Central memory CD8-positive, alpha-beta T cell (primary cell): ENCODE results near the gene TEAD4.

Experiments
- ATAC-seq: fragments of 150-1000 bp; cut with Tn5 transposase; replicated peaks from 2 replicates; pipeline ENCODE4 v1.10.0; 2022; ENCODE audit warnings: mild to moderate bottlenecking, moderate FRiP score, moderate number of reproducible peaks; ENCODE audit not compliant: poor library complexity, severe bottlenecking; ENCODE audit errors: extremely low read depth
- DNase-seq, 2 donors: peaks; one replicate each; pipeline ENCODE4 v3.0.0; 2021; ENCODE audit warnings: low spot score in 2 of 2
- H3K27ac Mint-ChIP-seq: one replicate; pipeline ENCODE4 v1.8.0; 2022; ENCODE audit warnings: low read depth, mild to moderate bottlenecking, moderate library complexity, mixed read lengths
- H3K27me3 Mint-ChIP-seq: one replicate; pipeline ENCODE4 v1.8.0; 2022; ENCODE audit warnings: mixed read lengths
- H3K36me3 Mint-ChIP-seq: one replicate; pipeline ENCODE4 v1.8.0; 2022; ENCODE audit warnings: mild to moderate bottlenecking, moderate library complexity, mixed read lengths; ENCODE audit not compliant: insufficient read depth
- H3K4me1 Mint-ChIP-seq: one replicate; pipeline ENCODE4 v1.8.0; 2022; ENCODE audit warnings: mixed read lengths
- H3K4me3 Mint-ChIP-seq: one replicate; pipeline ENCODE4 v1.8.0; 2022; ENCODE audit warnings: mild to moderate bottlenecking, moderate library complexity, mixed read lengths
- H3K9me3 Mint-ChIP-seq: one replicate; pipeline ENCODE4 v1.8.0; 2022; ENCODE audit warnings: mixed read lengths

TEAD4 gene

GRCh38 chr12:3041558-3042164, 82.5 kb downstream of the TEAD4 start:
- H3K4me1 Mint-ChIP-seq: no peaks in the 10 kb centered on the region

GRCh38 chr12:3042394-3042793, 83.2 kb downstream of the TEAD4 start:
- Mint-ChIP-seq H3K4me3 (no peak overlapping the region), H3K36me3 (peaks cover 3% of the 10 kb centered on the region), H3K9me3 (no peaks in the 10 kb centered on the region), H3K4me1 (no peaks in the 10 kb centered on the region), H3K27me3 (peaks cover 56% of the 10 kb centered on the region), H3K27ac (no peak overlapping the region)
- ATAC-seq (no peak), DNase-seq (no peak)

More at GRCh38 chr12:3041558-3042164, 82.5 kb downstream of the TEAD4 start:
- DNase-seq (peak in 1 of 2 donors; percentile 17), ATAC-seq (peak; percentile 67)
- Mint-ChIP-seq H3K36me3 (peaks cover 3% of the 10 kb centered on the region), H3K4me3 (no peak overlapping the region), H3K27me3 (peaks cover 56% of the 10 kb centered on the region), H3K9me3 (no peaks in the 10 kb centered on the region), H3K27ac (no peak overlapping the region)

- Mint-ChIP-seq H3K9me3 (no peaks in the 10 kb centered on the region), H3K4me1 (no peaks in the 10 kb centered on the region), H3K4me3 (no peak overlapping the region), H3K27me3 (peaks cover 56% of the 10 kb centered on the region), H3K36me3 (peaks cover 3% of the 10 kb centered on the region), H3K27ac (no peak overlapping the region)
- no peak for DNase-seq
- ATAC-seq: no peak
Measured at GRCh38 chr12:3042826-3043225, 83.6 kb downstream of the TEAD4 start.

- DNase-seq: no peak
- H3K36me3 Mint-ChIP-seq: peaks cover 3% of the 10 kb centered on the region
- H3K27ac Mint-ChIP-seq: no peak overlapping the region
- no peak for ATAC-seq
- H3K4me1 Mint-ChIP-seq: no peaks in the 10 kb centered on the region
- H3K27me3 Mint-ChIP-seq: peaks cover 52% of the 10 kb centered on the region
- H3K9me3 Mint-ChIP-seq: no peaks in the 10 kb centered on the region
- no peak overlapping the region for H3K4me3 Mint-ChIP-seq
Measured at GRCh38 chr12:3043406-3043805, 84.2 kb downstream of the TEAD4 start.

GRCh38 chr12:3044141-3044630, 85.0 kb downstream of the TEAD4 start:
- no peak overlapping the region for H3K27ac Mint-ChIP-seq
- DNase-seq (no peak), ATAC-seq (no peak)
- no peak overlapping the region for H3K4me3 Mint-ChIP-seq
- H3K4me1 Mint-ChIP-seq: no peaks in the 10 kb centered on the region
- H3K9me3 Mint-ChIP-seq: no peaks in the 10 kb centered on the region
- peaks cover 3% of the 10 kb centered on the region for H3K36me3 Mint-ChIP-seq
- H3K27me3 Mint-ChIP-seq: peaks cover 44% of the 10 kb centered on the region

GRCh38 chr12:3045494-3045893, 86.3 kb downstream of the TEAD4 start:
- H3K27ac Mint-ChIP-seq: no peak overlapping the region
- H3K4me1 Mint-ChIP-seq: no peaks in the 10 kb centered on the region
- DNase-seq (no peak), ATAC-seq (no peak)
- H3K4me3 Mint-ChIP-seq: no peak overlapping the region
- no peaks in the 10 kb centered on the region for H3K9me3 Mint-ChIP-seq
- peaks cover 3% of the 10 kb centered on the region for H3K36me3 Mint-ChIP-seq
- peaks cover 53% of the 10 kb centered on the region for H3K27me3 Mint-ChIP-seq

- H3K36me3 Mint-ChIP-seq: peaks cover 3% of the 10 kb centered on the region
- peaks cover 58% of the 10 kb centered on the region for H3K27me3 Mint-ChIP-seq
- no peaks in the 10 kb centered on the region for H3K4me1 Mint-ChIP-seq
- H3K4me3 Mint-ChIP-seq: no peak overlapping the region
- ATAC-seq: no peak
- no peak overlapping the region for H3K27ac Mint-ChIP-seq
- no peak for DNase-seq
- no peaks in the 10 kb centered on the region for H3K9me3 Mint-ChIP-seq
Measured at GRCh38 chr12:3045989-3046388, 86.8 kb downstream of the TEAD4 start.

GRCh38 chr12:3046441-3047200, 87.4 kb downstream of the TEAD4 start:
- no peak for DNase-seq
- no peak overlapping the region for H3K4me3 Mint-ChIP-seq
- no peak overlapping the region for H3K27ac Mint-ChIP-seq
- peaks cover 63% of the 10 kb centered on the region for H3K27me3 Mint-ChIP-seq
- no peaks in the 10 kb centered on the region for H3K4me1 Mint-ChIP-seq
- H3K36me3 Mint-ChIP-seq: peaks cover 3% of the 10 kb centered on the region
- H3K9me3 Mint-ChIP-seq: no peaks in the 10 kb centered on the region
- ATAC-seq: no peak

GRCh38 chr12:3047961-3048360, 88.8 kb downstream of the TEAD4 start:
- Mint-ChIP-seq H3K9me3 (no peaks in the 10 kb centered on the region), H3K36me3 (no peaks in the 10 kb centered on the region), H3K27me3 (peaks cover 51% of the 10 kb centered on the region), H3K4me1 (no peaks in the 10 kb centered on the region), H3K4me3 (no peak overlapping the region), H3K27ac (no peak overlapping the region)
- no peak for DNase-seq
- ATAC-seq: no peak

- Mint-ChIP-seq H3K4me3 (no peak overlapping the region), H3K36me3 (no peaks in the 10 kb centered on the region), H3K4me1 (no peaks in the 10 kb centered on the region), H3K27ac (no peak overlapping the region), H3K9me3 (no peaks in the 10 kb centered on the region), H3K27me3 (peaks cover 45% of the 10 kb centered on the region)
- no peak for ATAC-seq
- DNase-seq: no peak
Measured at GRCh38 chr12:3048540-3048939, 89.3 kb downstream of the TEAD4 start.

GRCh38 chr12:3049176-3049575, 90.0 kb downstream of the TEAD4 start:
- Mint-ChIP-seq H3K27ac (no peak overlapping the region), H3K4me3 (no peak overlapping the region)

GRCh38 chr12:3049611-3050249, 90.5 kb downstream of the TEAD4 start:
- no peak for ATAC-seq
- H3K27me3 Mint-ChIP-seq: peaks cover 39% of the 10 kb centered on the region
- no peaks in the 10 kb centered on the region for H3K9me3 Mint-ChIP-seq
- H3K4me3 Mint-ChIP-seq: no peak overlapping the region
- no peaks in the 10 kb centered on the region for H3K4me1 Mint-ChIP-seq
- H3K36me3 Mint-ChIP-seq: no peaks in the 10 kb centered on the region
- DNase-seq: no peak
- H3K27ac Mint-ChIP-seq: no peak overlapping the region

More at GRCh38 chr12:3049176-3049575, 90.0 kb downstream of the TEAD4 start:
- Mint-ChIP-seq H3K36me3 (no peaks in the 10 kb centered on the region), H3K9me3 (no peaks in the 10 kb centered on the region), H3K4me1 (no peaks in the 10 kb centered on the region), H3K27me3 (peaks cover 39% of the 10 kb centered on the region)
- ATAC-seq: no peak
- no peak for DNase-seq

GRCh38 chr12:3054374-3054773, 95.2 kb downstream of the TEAD4 start:
- Mint-ChIP-seq H3K4me3 (no peak overlapping the region), H3K9me3 (no peaks in the 10 kb centered on the region), H3K27ac (no peak overlapping the region), H3K27me3 (peaks cover 51% of the 10 kb centered on the region), H3K4me1 (no peaks in the 10 kb centered on the region), H3K36me3 (no peaks in the 10 kb centered on the region)
- DNase-seq: no peak
- no peak for ATAC-seq
